Ovary (tissue), 9 donors: ENCODE data around the gene SORBS1. TPM values are rescaled to one million over a fixed set of nuclear protein-coding genes. Genes with fewer than 3 reads are reported as not detected.

Experiments used
- DNase-seq, 5 donors: peaks; one replicate each; pipeline ENCODE4 v3.0.0-alpha.2; 2019 to 2020
- H3K27ac ChIP-seq, 2 donors: fragments of 200-600 bp; one replicate each; pipeline versions ENCODE4 v1.5.1 to v1.8.0; 2019 to 2022
- H3K27me3 ChIP-seq: fragments of 200-600 bp; one replicate; pipeline ENCODE4 v1.8.0; 2022
- H3K36me3 ChIP-seq: fragments of 200-600 bp; sonication (generic); one replicate; pipeline ENCODE4 v1.5.1; 2019
- H3K4me1 ChIP-seq: one replicate; pipeline ENCODE4 v1.8.1; 2013; ENCODE audit warnings: mild to moderate bottlenecking, moderate library complexity; ENCODE audit not compliant: insufficient read depth
- H3K4me3 ChIP-seq: fragments of 200-600 bp; sonication (generic); one replicate; pipeline ENCODE4 v1.5.1; 2017
- H3K9me3 ChIP-seq, 2 donors: fragments of 200-600 bp in 1 of 2; sonication (generic) in 1 of 2; one replicate each; pipeline versions ENCODE4 v1.5.1 to v1.8.1; 2013 to 2019; ENCODE audit warnings: mild to moderate bottlenecking in 1 of 2, moderate library complexity in 1 of 2
- CTCF ChIP-seq, 3 donors: fragments of 450-650 bp in 2 of 3; fragments of 200-600 bp in 1 of 3; IDR thresholded peaks; one replicate each; pipeline versions ENCODE4 v1.5.1 to v1.8.0; 2016 to 2022; ENCODE audit warnings: antibody characterized with exemption in 3 of 3, mild to moderate bottlenecking in 1 of 3
- EP300 ChIP-seq: sonication (generic); formaldehyde crosslinking; IDR thresholded peaks from one replicate; pipeline ENCODE4 v1.6.1; 2017; ENCODE audit warnings: antibody characterized with exemption
- POLR2A ChIP-seq: fragments of 450-650 bp; IDR thresholded peaks from one replicate; pipeline ENCODE4 v1.6.1; 2017; ENCODE audit warnings: antibody characterized with exemption, mild to moderate bottlenecking, moderate library complexity
- WGBS, 3 donors: extraction: QIAGEN DNeasy Blood & Tissue Kit in 1 of 3; methylation state at CpG; one replicate each; pipeline versions ENCODE4 v1.1.5 to v1.1.7; 2013 to 2017; 5-methylcytosine and 5-hydroxymethylcytosine counted together
- intact Hi-C, 4 donors: fragments of 100-400 bp; cut with DNase I; formaldehyde crosslinking; loops; one replicate each; pipeline versions ENCODE4 v1.11.0 to v1.15.1; 2022 to 2023
- polyA plus RNA-seq, 2 donors: library from polyadenylated mRNA; stranded (reverse); fragments of 200-250 nt in 1 of 2; fragments of 350-450 nt in 1 of 2; fragmentation: Illumina TruSeq in 1 of 2; extraction: RNeasy Lipid Tissue Mini Kit (QIAGEN cat#74804) in 1 of 2; gene quantifications; one replicate each; pipeline ENCODE4 v1.2.3, GENCODE V29; 2013 to 2014
- total RNA-seq, 7 donors: library from RNA; depleted of rRNA in 2 of 7; stranded (reverse); fragments of >200 nt in 2 of 7; fragmentation: NEBNext Ultra II Directional in 3 of 7; extraction: Animal tissue kit (Norgen Biotek cat#: 25700) in 3 of 7; gene quantifications; one replicate each; pipeline versions ENCODE4 v1.1.0 to v1.2.4, GENCODE V29; 2016 to 2023
- donor health status: DM: no; HTN: no; CAD: no; lungs with moderate emphysema.
- donor health status: DM: no; HTN: no; CAD: no.
- donor health status: Bipolar disorder and iron deficiency.
- donor health status: DM: yes; HTN: yes; CAD: no.
- donor health status: DM: no; HTN: no; CAD: no.
- donor health status: DM: yes; HTN: yes; CAD: no.

Gene SORBS1
- total and polyA plus RNA-seq, 9 donors: 10.7 to 156 (median 20.0) TPM

DNA sequence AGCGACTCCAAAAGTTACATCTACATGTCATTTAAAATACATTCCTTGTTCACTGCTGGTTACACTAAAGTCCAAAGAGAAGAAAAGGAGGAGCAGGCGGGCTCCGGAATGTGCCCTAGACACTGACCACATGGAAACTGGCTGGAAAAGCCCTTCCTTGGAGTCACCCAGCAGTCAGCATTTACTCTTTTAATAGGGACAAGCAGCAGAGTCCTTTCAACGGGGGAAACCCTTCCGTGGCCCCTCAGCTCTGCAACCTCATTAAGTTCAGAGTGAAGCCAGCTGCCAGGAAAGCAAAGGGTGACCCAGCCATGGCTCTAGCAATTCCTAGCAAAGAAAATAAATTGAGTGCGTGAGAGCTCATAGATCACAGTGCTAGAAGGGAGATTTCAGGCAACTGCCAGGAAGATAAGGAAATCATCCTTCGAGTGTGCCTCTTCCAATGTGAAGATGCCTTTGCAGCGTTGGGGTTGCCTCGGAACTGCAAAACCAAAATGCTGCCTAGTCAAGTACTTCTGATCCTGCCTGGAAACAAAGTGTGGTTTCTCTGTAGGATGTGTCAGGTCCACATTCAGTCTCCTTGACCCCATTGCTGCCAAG lies 101.6 kb downstream of the SORBS1 start:
- Histone ChIP-seq H3K27ac (no peak overlapping the region), H3K4me3 (no peak overlapping the region), H3K27me3 (no peaks in the 10 kb centered on the region), H3K4me1 (peaks cover 6% of the 10 kb centered on the region), H3K9me3 (no peaks in the 10 kb centered on the region), H3K36me3 (no peaks in the 10 kb centered on the region)
- DNase-seq: peak in 4 of 5 donors; percentile 39 to 52 (median 45)
- intact Hi-C loops: no loop called here
- WGBS, 3 donors: 9 to 18% (median 13%) methylated on average over 9 of the region's 9 CpGs
- TF ChIP-seq EP300 (no peak), CTCF (IDR thresholded peaks at IDR 0.05) (no peak), POLR2A (no peak)

GRCh38 chr10:95458871-95459270 lies 102.3 kb downstream of the SORBS1 start:
- no peak overlapping the region for H3K27ac ChIP-seq
- no peaks in the 10 kb centered on the region for H3K27me3 ChIP-seq
- no peaks in the 10 kb centered on the region for H3K36me3 ChIP-seq
- intact Hi-C loops: no loop called here
- no peak for DNase-seq
- WGBS, 3 donors: 10 to 20% (median 12%) methylated on average over 1 of the region's 1 CpG
- TF ChIP-seq POLR2A (no peak), EP300 (no peak), CTCF (IDR thresholded peaks at IDR 0.05) (no peak)
- no peak overlapping the region for H3K4me3 ChIP-seq
- peaks cover 6% of the 10 kb centered on the region for H3K4me1 ChIP-seq
- no peaks in the 10 kb centered on the region for H3K9me3 ChIP-seq

DNA sequence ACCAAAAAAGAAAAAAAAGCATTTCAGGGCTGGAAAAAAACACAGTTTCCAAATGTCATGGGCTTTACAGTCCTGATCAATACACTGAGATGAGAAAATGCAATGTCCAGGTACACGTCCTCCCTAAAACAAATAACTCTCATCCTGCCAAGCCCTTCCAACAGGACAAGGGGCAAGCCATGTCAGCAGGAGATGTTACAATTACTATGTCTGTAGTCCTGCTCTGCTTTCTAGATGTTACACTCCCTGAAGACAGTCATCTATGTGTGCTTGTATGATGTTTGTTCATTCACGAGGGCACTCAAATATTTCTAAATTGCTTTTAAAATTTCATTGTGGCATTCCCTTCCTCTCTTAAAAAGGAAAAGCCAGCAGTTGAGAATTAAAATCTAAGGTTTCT lies 103.2 kb downstream of the SORBS1 start:
- intact Hi-C loops: no loop called here
- no peak overlapping the region for H3K27ac ChIP-seq
- H3K4me3 ChIP-seq: no peak overlapping the region
- H3K9me3 ChIP-seq: no peaks in the 10 kb centered on the region
- no peaks in the 10 kb centered on the region for H3K36me3 ChIP-seq
- TF ChIP-seq POLR2A (no peak), EP300 (no peak), CTCF (IDR thresholded peaks at IDR 0.05) (no peak)
- no peaks in the 10 kb centered on the region for H3K27me3 ChIP-seq
- 80 to 83% (median 82%) methylated on average over 2 of the region's 2 CpGs for whole genome bisulfite sequencing, 3 donors
- peaks cover 6% of the 10 kb centered on the region for H3K4me1 ChIP-seq
- DNase-seq: no peak

GRCh38 chr10:95457319-95457886 lies 103.8 kb downstream of the SORBS1 start:
- Histone ChIP-seq H3K4me1 (peaks cover 6% of the 10 kb centered on the region), H3K27ac (no peak overlapping the region), H3K9me3 (no peaks in the 10 kb centered on the region), H3K4me3 (no peak overlapping the region), H3K36me3 (no peaks in the 10 kb centered on the region), H3K27me3 (no peaks in the 10 kb centered on the region)
- no peak for DNase-seq
- TF ChIP-seq CTCF (IDR thresholded peaks at IDR 0.05): no peak
- no peak for TF ChIP-seq POLR2A
- no peak for TF ChIP-seq EP300
- intact Hi-C loops: no loop called here
- WGBS, 3 donors: 81 to 88% (median 86%) methylated on average over 5 of the region's 5 CpGs
